AG10803 (cell line): Measurements from ENCODE around the gene ZMYND10.

Source experiments
- DNase-seq: peaks from one replicate; pipeline ENCODE4 v3.0.0; 2010; ENCODE audit warnings: low read depth
- H3K4me3 ChIP-seq: 2 replicates; pipeline ENCODE4 v1.5.1; 2011; ENCODE audit warnings: mild to moderate bottlenecking, low read length, control low read depth
- TF ChIP-seq, protein P1 (sequence below): conservative IDR thresholded peaks from 2 replicates; pipeline ENCODE4 v1.5.1; 2011; ENCODE audit warnings: mild to moderate bottlenecking, low read length, control low read depth, inconsistent platforms

ZMYND10 gene

GRCh38 chr3:50325497-50326181, 19.9 kb downstream of the ZMYND10 start:
- TF ChIP-seq, protein P1, sequence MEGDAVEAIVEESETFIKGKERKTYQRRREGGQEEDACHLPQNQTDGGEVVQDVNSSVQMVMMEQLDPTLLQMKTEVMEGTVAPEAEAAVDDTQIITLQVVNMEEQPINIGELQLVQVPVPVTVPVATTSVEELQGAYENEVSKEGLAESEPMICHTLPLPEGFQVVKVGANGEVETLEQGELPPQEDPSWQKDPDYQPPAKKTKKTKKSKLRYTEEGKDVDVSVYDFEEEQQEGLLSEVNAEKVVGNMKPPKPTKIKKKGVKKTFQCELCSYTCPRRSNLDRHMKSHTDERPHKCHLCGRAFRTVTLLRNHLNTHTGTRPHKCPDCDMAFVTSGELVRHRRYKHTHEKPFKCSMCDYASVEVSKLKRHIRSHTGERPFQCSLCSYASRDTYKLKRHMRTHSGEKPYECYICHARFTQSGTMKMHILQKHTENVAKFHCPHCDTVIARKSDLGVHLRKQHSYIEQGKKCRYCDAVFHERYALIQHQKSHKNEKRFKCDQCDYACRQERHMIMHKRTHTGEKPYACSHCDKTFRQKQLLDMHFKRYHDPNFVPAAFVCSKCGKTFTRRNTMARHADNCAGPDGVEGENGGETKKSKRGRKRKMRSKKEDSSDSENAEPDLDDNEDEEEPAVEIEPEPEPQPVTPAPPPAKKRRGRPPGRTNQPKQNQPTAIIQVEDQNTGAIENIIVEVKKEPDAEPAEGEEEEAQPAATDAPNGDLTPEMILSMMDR: no peak
- no peak overlapping the region for H3K4me3 ChIP-seq
- DNase-seq: no peak

- H3K4me3 ChIP-seq: no peak overlapping the region
- TF ChIP-seq, protein P1: no peak
- DNase-seq: no peak
Measured at GRCh38 chr3:50325113-50325480, 20.4 kb downstream of the ZMYND10 start.

- DNase-seq: peak; percentile 55
- TF ChIP-seq, protein P1: peak; percentile 82
- H3K4me3 ChIP-seq: no peak overlapping the region
Measured at GRCh38 chr3:50324351-50325112, 21.0 kb downstream of the ZMYND10 start.

GRCh38 chr3:50323614-50324199, 21.8 kb downstream of the ZMYND10 start:
- TF ChIP-seq, protein P1: no peak
- no peak overlapping the region for H3K4me3 ChIP-seq
- DNase-seq: no peak

- H3K4me3 ChIP-seq: no peak overlapping the region
- no peak for DNase-seq
- TF ChIP-seq, protein P1: no peak
Measured at GRCh38 chr3:50323092-50323600, 22.4 kb downstream of the ZMYND10 start.

- TF ChIP-seq, protein P1: no peak
- DNase-seq: no peak
- H3K4me3 ChIP-seq: peak within 1 kb of the TSS; percentile 71
Measured at GRCh38 chr3:50322386-50323091, 23.0 kb downstream of the ZMYND10 start, which contains the start of gene HYAL2. Gene HYAL2 (minus strand): TSS chr3:50322745. CDS start chr3:50320489, 2,256 bp downstream.
